ENCODE data around the gene TAX1BP1. TPM values are rescaled to one million over a fixed set of nuclear protein-coding genes. Genes with fewer than 3 reads are reported as not detected.

The TAX1BP1 gene
- total RNA-seq, 1 experiment from 2014 or later: 58.3 TPM

GRCh38 chr7:27846388-27846787 lies 106.4 kb downstream of the TAX1BP1 start:
- no peak overlapping the region for H3K23ac ChIP-seq (ENCODE audit: insufficient read length, low read depth, low read length)
- H2BK5ac ChIP-seq (ENCODE audit: insufficient read length, low read length): no peak overlapping the region
- H3K14ac ChIP-seq (ENCODE audit: insufficient read depth, low read length): no peak overlapping the region
- no peak overlapping the region for H2BK120ac ChIP-seq (ENCODE audit: low read depth, low read length, poor library complexity, severe bottlenecking)
- no peaks in the 10 kb centered on the region for H3K9me3 ChIP-seq (ENCODE audit: control insufficient read depth, low read depth, low read length)
- H2BK15ac ChIP-seq (ENCODE audit: low read depth, low read length): no peak overlapping the region
- H2AFZ ChIP-seq (ENCODE audit: low read length): no peak overlapping the region
- H3K4me1 ChIP-seq (ENCODE audit: insufficient read depth, low read length): no peaks in the 10 kb centered on the region; the same call in 1 of the 2 replicates
- H3K23me2 ChIP-seq (ENCODE audit: insufficient read length, low read depth, low read length, poor library complexity, severe bottlenecking): no peaks in the 10 kb centered on the region
- H2AK5ac ChIP-seq (ENCODE audit: insufficient read length, low read length): no peak overlapping the region
- DNase-seq: no peak
- Mint-ChIP-seq H3K27ac (no peak overlapping the region), H3K4me1 (peaks cover 20 to 23% of the 10 kb centered on the region in 2 experiments), H3K9me3 (no peaks in the 10 kb centered on the region), H3K36me3 (ENCODE audit: insufficient read depth in 1 of 3, low read depth in 3 of 3) (no peaks in the 10 kb centered on the region), H3K27me3 (ENCODE audit: low read depth) (no peaks in the 10 kb centered on the region), H3K4me3 (no peak overlapping the region)
- no peak overlapping the region for H2BK12ac ChIP-seq (ENCODE audit: insufficient read length, low read depth, low read length)
- H3K4ac ChIP-seq (ENCODE audit: low read depth, low read length): no peak overlapping the region
- no peak overlapping the region for H3K4me2 ChIP-seq (ENCODE audit: insufficient read depth, insufficient read length, low read length)
- no peaks in the 10 kb centered on the region for H3K79me2 ChIP-seq (ENCODE audit: insufficient read depth, low read length)
- WGBS (ENCODE audit: extremely low coverage, insufficient read length, low lambda C conversion rate): no CpG with 5 or more reads among the region's 3 CpGs
- no peak overlapping the region for H3K9ac ChIP-seq (ENCODE audit: extremely low read depth, insufficient read length, low read length)
- H3K79me1 ChIP-seq (ENCODE audit: insufficient read depth, low read depth, low read length, poor library complexity, severe bottlenecking): no peaks in the 10 kb centered on the region
- no peak overlapping the region for H4K91ac ChIP-seq (ENCODE audit: insufficient read length, low read depth, low read length)
- no peak overlapping the region for H4K8ac ChIP-seq (replicated peaks; ENCODE audit: insufficient read length, low read depth, low read length)
- H4K20me1 ChIP-seq (ENCODE audit: control insufficient read depth, insufficient read depth, insufficient read length): no peaks in the 10 kb centered on the region
- no peak overlapping the region for H3K18ac ChIP-seq (ENCODE audit: insufficient read length, low read depth, low read length)
- no peak overlapping the region for H3T11ph ChIP-seq (ENCODE audit: low read length)
- TF ChIP-seq CTCF (conservative IDR thresholded peaks at IDR 0.05): no peak
- H3K27me3 ChIP-seq (ENCODE audit: insufficient read depth, low read length): no peaks in the 10 kb centered on the region
- H3K56ac ChIP-seq (ENCODE audit: insufficient read length, low read depth, low read length): no peak overlapping the region
- H4K5ac ChIP-seq (ENCODE audit: insufficient read length, low read depth, low read length): no peak overlapping the region
- H3K27ac ChIP-seq (ENCODE audit: insufficient read length, low read depth, low read length): no peak overlapping the region
- no peak overlapping the region for H2BK20ac ChIP-seq (ENCODE audit: low read depth, low read length, poor library complexity, severe bottlenecking)

Measured in H9 (cell line).